HL-60 (cell line): ENCODE results near the gene ITSN1.

Experiments used
- DNase-seq, 2 experiments: peaks; one replicate each; pipeline ENCODE4 v3.0.0-alpha.2; 2010 to 2020; ENCODE audit warnings: low read depth in 1 of 2, low spot score in 1 of 2
- H3K27ac ChIP-seq: fragments of 250-450 bp; sonication (Bioruptor Pico); replicated peaks from 2 replicates; pipeline ENCODE4 v1.5.1; 2020; ENCODE audit warnings: mild to moderate bottlenecking, moderate library complexity
- H3K27me3 ChIP-seq: fragments of 250-450 bp; sonication (Bioruptor Pico); 2 replicates; pipeline ENCODE4 v1.5.1; 2021; ENCODE audit warnings: mild to moderate bottlenecking, moderate library complexity; ENCODE audit not compliant: insufficient read depth, poor library complexity, severe bottlenecking
- H3K4me3 ChIP-seq: replicated peaks from 2 replicates; pipeline ENCODE4 v1.5.1; 2011; ENCODE audit warnings: mild to moderate bottlenecking, control low read depth, low read length; ENCODE audit not compliant: insufficient read depth
- CTCF ChIP-seq: IDR thresholded peaks from one replicate; pipeline ENCODE4 v1.5.1; 2011; ENCODE audit warnings: low read length, control low read depth, inconsistent platforms; ENCODE audit not compliant: insufficient read depth
- GABPA ChIP-seq: IDR thresholded peaks from 2 replicates; pipeline ENCODE4 v1.6.1; 2012; ENCODE audit warnings: low read depth
- POLR2AphosphoS5 ChIP-seq: IDR thresholded peaks from 2 replicates; pipeline ENCODE4 v1.6.1; 2012; ENCODE audit warnings: low read depth
- REST ChIP-seq: IDR thresholded peaks from 2 replicates; pipeline ENCODE4 v1.6.1; 2012; ENCODE audit warnings: low read depth; ENCODE audit not compliant: insufficient replicate concordance
- SPI1 ChIP-seq: IDR thresholded peaks from 2 replicates; pipeline ENCODE4 v1.6.1; 2012; ENCODE audit warnings: low read depth, mild to moderate bottlenecking, borderline replicate concordance

Gene ITSN1

GRCh38 chr21:33880626-33881025 is 238.3 kb downstream of the ITSN1 start:
- Histone ChIP-seq H3K27me3 (no peaks in the 10 kb centered on the region), H3K27ac (no peak overlapping the region), H3K4me3 (no peak overlapping the region)
- no peak for DNase-seq
- TF ChIP-seq REST (no peak), POLR2AphosphoS5 (no peak), CTCF (no peak), GABPA (no peak), SPI1 (no peak)

GRCh38 chr21:33881689-33882440 is 239.6 kb downstream of the ITSN1 start:
- H3K4me3 ChIP-seq = no peak overlapping the region
- no peak for DNase-seq
- H3K27ac ChIP-seq = no peak overlapping the region

More at GRCh38 chr21:33881689-33882440, 239.6 kb downstream of the ITSN1 start:
- no peaks in the 10 kb centered on the region for H3K27me3 ChIP-seq
- no peak for TF ChIP-seq GABPA
- no peak for TF ChIP-seq SPI1
- no peak for TF ChIP-seq REST
- no peak for TF ChIP-seq CTCF
- no peak for TF ChIP-seq POLR2AphosphoS5
